GM12864 (cell line): ENCODE results near the gene NUB1.

Experiments used
- DNase-seq: peaks from one replicate; pipeline ENCODE4 v3.0.0-alpha.2; 2011; ENCODE audit warnings: low read depth
- H3K4me3 ChIP-seq: 2 replicates; pipeline ENCODE4 v1.5.1; 2011; ENCODE audit warnings: mild to moderate bottlenecking, low read depth, low read length, control low read depth
- CTCF ChIP-seq: IDR thresholded peaks from 2 replicates; pipeline ENCODE4 v1.5.1; 2011; ENCODE audit warnings: low read depth, mild to moderate bottlenecking, moderate library complexity, low read length, control low read depth, inconsistent platforms; ENCODE audit errors: missing control alignments

NUB1 gene

GRCh38 chr7:151341357-151342101 lies at the start of gene NUB1:
TSS of gene NUB1 (plus strand) at chr7:151341812. CDS start at chr7:151345350, 3,538 bp downstream.
- TF ChIP-seq CTCF: no peak
- DNase-seq: no peak
- H3K4me3 ChIP-seq: peak within 1 kb of the TSS; percentile 64

DNA sequence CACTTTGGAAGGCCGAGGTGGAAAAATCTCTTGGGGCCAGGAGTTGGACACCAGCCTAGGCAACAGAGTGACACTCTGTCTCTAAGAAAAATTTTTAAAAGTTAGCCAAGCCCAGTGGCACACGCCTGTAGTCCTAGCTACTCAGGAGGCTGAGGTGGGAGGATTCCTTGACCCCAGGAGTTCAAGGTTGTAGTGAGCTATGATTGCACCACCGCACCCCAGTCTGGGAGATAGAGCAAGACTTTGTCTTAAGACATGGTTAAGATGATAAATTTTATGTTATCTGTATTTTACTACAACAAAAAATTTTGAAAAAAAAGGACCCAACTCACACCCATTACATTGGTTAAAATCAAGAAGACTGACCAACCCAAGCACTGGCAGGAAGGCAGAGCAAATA lies 48.8 kb upstream of the NUB1 start:
- TF ChIP-seq CTCF: no peak
- no peak overlapping the region for H3K4me3 ChIP-seq
- no peak for DNase-seq

DNA sequence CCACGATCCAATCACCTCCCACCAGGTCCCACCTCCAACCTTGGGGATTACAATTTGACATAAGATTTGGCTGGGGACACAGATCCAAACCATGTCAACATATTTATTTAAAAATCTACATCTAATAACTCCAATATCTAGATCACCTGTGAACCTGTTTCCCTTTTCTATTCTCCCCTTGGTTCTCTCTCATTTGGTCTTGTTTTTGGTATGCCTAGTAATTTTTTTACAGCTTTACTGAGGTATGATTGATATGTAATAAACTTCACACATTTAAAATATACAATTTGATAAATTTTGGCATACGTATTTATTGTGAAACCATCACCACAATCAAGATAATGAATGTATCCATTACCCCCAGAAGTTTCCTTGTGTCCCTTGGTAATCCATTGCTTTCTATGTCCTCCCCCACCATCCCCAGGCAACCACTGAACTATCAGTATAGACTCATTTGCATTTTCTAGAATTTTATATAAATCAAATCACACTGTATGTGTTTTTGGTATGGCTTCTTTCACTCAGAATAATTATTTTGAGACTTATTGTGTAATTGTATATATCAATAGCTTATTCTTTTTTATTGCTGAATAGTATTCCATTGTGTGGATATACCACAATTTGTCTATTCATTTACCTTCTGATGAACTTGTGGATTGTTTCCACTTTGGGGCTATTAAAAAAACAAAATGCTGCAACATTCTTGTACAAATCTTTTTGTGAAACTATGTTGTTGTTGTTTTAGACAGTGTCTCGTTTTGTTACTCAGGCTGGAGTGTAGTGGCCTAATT lies 45.2 kb upstream of the NUB1 start:
- no peak for TF ChIP-seq CTCF
- no peak for DNase-seq
- no peak overlapping the region for H3K4me3 ChIP-seq

DNA sequence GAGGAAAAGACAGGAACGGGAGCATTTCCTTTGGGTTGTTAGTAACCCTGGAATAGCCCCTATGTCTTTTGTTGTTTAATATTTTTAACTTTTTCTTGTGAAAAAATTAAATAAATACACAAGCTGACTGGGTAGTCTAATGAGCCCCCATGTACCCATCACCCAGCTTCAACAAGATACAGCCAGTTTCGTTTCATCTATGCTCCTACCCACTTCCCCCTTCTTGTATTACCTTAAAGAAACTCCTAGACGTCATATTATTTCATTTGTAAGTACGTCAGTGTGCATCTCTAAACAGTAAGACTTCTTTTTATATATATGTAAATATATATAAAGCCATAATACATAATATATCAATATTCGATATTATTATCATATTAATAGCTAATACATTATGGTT lies 42.8 kb upstream of the NUB1 start:
- no peak for DNase-seq
- no peak overlapping the region for H3K4me3 ChIP-seq
- TF ChIP-seq CTCF: no peak

DNA sequence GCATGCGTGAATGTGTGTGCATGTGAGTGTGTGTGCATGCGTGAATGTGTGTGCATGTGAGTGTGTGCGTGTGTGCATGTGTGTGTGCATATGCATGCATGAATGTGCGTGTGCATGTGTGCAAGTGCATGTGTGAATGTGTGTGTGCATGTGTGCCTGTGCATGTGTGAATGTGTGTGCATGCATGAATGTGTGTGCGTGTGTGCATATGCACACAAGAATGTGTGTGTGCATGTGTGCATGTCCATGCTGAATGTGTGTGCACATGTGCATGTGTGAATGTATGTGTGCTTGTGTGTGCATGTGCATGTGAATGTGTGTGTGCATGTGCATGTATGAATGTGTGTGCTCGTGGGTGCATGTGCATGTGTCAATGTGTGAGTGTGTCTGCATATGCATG lies 42.1 kb upstream of the NUB1 start:
- no peak for TF ChIP-seq CTCF
- no peak for DNase-seq
- H3K4me3 ChIP-seq: no peak overlapping the region

- DNase-seq: no peak
- H3K4me3 ChIP-seq: no peak overlapping the region
- TF ChIP-seq CTCF: no peak
Observed at GRCh38 chr7:151299940-151300645, 41.5 kb upstream of the NUB1 start.
